DND-41 (cell line): Measurements from ENCODE around the gene CHST14.

Experiments used
- CTCF ChIP-seq: IDR thresholded peaks from 2 replicates; pipeline ENCODE4 v1.5.1; 2012; ENCODE audit warnings: borderline replicate concordance, low read length, moderate library complexity, mild to moderate bottlenecking; ENCODE audit not compliant: poor library complexity, severe bottlenecking; ENCODE audit errors: extremely low read depth
- EZH2 ChIP-seq: IDR thresholded peaks from 3 replicates; pipeline ENCODE4 v1.6.1; 2012; ENCODE audit warnings: borderline replicate concordance, low read depth, mild to moderate bottlenecking, moderate library complexity, low read length, inconsistent platforms; ENCODE audit not compliant: severe bottlenecking

GRCh38 chr15:40479024-40479423 lies 8.2 kb downstream of the CHST14 start:
- TF ChIP-seq CTCF (no peak), EZH2 (no peak)
